Erythroblast (primary cell): ENCODE data around the gene FES.

Source experiments
- GATA1 ChIP-seq: IDR thresholded peaks from 2 replicates; pipeline ENCODE4 v1.6.1; 2011; ENCODE audit warnings: low read depth, mild to moderate bottlenecking, control low read depth, low read length, moderate library complexity
- POLR2A ChIP-seq: IDR thresholded peaks from 2 replicates; pipeline ENCODE4 v1.6.1; 2011; ENCODE audit warnings: mild to moderate bottlenecking, low read length

GRCh38 chr15:90907051-90907660, 22.9 kb downstream of the FES start:
- no peak for TF ChIP-seq POLR2A
- no peak for TF ChIP-seq GATA1
